Right lobe of liver (tissue), 4 donors: ENCODE measurements around the gene CEMIP2.

Experiments used
- POLR2A ChIP-seq: fragments of 450-650 bp; IDR thresholded peaks from one replicate; pipeline ENCODE4 v1.6.1; 2017; ENCODE audit warnings: antibody characterized with exemption, mild to moderate bottlenecking
- TF ChIP-seq, protein P1 (sequence below), 4 donors: fragments of 200-600 bp in 3 of 4; fragments of 450-650 bp in 1 of 4; IDR thresholded peaks; one replicate each; pipeline versions ENCODE4 v1.5.1 to v1.8.0; 2016 to 2022; ENCODE audit warnings: antibody characterized with exemption in 4 of 4, mild to moderate bottlenecking in 2 of 4
- donor health status: DM: no; HTN: no; CAD: no.
- donor health status: DM: no; HTN: no; CAD: no.
- donor health status: DM: no; HTN: yes; CAD: no.

DNA sequence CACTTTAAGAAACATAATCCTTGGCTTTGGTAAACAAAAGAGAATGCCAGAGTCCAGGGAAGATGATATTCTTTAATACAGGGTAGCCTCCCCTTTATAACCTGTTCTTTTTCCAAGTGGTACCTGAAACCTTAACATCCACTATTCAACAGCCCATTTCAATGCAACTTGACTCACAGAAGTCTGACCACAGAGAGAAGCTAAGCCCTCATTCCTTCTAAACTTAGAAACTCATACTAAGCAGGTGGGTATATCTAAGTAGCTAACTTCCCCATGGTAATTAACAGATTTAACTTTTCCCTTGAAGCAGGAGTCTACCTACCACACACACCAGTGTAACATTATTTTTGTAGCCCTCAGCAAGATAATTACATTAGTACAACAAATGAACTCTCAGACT, 91.9 kb downstream of the CEMIP2 start:
- TF ChIP-seq, protein P1, sequence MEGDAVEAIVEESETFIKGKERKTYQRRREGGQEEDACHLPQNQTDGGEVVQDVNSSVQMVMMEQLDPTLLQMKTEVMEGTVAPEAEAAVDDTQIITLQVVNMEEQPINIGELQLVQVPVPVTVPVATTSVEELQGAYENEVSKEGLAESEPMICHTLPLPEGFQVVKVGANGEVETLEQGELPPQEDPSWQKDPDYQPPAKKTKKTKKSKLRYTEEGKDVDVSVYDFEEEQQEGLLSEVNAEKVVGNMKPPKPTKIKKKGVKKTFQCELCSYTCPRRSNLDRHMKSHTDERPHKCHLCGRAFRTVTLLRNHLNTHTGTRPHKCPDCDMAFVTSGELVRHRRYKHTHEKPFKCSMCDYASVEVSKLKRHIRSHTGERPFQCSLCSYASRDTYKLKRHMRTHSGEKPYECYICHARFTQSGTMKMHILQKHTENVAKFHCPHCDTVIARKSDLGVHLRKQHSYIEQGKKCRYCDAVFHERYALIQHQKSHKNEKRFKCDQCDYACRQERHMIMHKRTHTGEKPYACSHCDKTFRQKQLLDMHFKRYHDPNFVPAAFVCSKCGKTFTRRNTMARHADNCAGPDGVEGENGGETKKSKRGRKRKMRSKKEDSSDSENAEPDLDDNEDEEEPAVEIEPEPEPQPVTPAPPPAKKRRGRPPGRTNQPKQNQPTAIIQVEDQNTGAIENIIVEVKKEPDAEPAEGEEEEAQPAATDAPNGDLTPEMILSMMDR (IDR thresholded peaks at IDR 0.05) = no peak
- no peak for TF ChIP-seq POLR2A
